GM08714 (cell line): ENCODE measurements around the gene ATF6.
"Not testable (repeated sequence)": the region's sequence is repeated elsewhere in the genome, so short reads cannot be mapped to it uniquely, and the experiment has no call there.

Experiments
- H3K4me3 ChIP-seq: fragments of 200-500 bp; sonication (Bioruptor generic); 2 replicates; pipeline ENCODE4 v1.5.1; 2014; ENCODE audit warnings: mild to moderate bottlenecking, low read length, inconsistent platforms
- ZNF274 ChIP-seq: IDR thresholded peaks from 2 replicates; pipeline ENCODE4 v1.6.1; 2012; ENCODE audit warnings: mild to moderate bottlenecking, low read depth, low read length

Gene ATF6

DNA sequence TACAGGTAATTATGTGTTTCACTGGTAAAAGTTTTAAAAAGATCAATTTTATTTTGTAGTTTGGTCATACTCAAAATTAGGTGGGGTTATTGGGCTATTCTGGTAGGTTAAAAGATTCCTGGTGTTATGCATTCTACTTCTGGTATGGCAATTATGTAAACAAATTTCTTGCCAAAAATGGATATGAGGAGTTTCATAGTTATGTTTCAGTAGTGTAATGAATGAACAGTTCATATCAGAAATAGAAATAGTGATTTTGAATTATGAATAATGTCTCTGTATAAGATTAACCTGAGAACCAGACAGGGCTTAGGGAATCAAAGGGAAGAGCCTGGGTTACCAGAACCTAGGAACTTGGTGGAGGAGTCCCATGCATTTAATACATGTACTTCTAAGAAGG, 15.9 kb downstream of the ATF6 start:
- peak overlapping the region; percentile 10; the same call in 1 of the 2 replicates for H3K4me3 ChIP-seq
- TF ChIP-seq ZNF274: no peak

DNA sequence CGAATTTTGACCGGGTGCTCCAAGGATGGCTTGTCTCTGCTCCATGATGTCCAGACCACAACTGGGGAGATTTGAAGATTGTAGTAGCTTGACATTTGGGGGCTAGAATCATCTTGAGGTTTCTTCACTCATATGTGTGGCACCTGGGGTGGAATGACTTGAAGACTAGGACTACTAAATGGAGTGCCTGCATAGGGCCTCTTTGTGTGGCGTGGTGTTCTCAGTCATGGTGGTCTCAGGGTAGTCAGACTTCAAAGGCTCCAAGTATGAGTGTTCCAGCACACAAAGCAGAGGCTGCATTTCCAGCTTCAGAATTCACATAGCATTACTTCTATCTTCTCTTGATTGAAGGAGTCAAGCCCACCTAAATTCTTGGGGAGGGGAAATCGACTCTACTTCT, 16.8 kb downstream of the ATF6 start:
- no peak overlapping the region for H3K4me3 ChIP-seq
- TF ChIP-seq ZNF274: no peak

- TF ChIP-seq ZNF274: no peak
These were observed 18.8 kb downstream of the ATF6 start for GRCh38 chr1:161784968-161785367.

GRCh38 chr1:161787355-161787754, 21.2 kb downstream of the ATF6 start:
- TF ChIP-seq ZNF274: no peak
- no peak overlapping the region for H3K4me3 ChIP-seq

More at GRCh38 chr1:161784968-161785367, 18.8 kb downstream of the ATF6 start:
- H3K4me3 ChIP-seq: no peak overlapping the region

DNA sequence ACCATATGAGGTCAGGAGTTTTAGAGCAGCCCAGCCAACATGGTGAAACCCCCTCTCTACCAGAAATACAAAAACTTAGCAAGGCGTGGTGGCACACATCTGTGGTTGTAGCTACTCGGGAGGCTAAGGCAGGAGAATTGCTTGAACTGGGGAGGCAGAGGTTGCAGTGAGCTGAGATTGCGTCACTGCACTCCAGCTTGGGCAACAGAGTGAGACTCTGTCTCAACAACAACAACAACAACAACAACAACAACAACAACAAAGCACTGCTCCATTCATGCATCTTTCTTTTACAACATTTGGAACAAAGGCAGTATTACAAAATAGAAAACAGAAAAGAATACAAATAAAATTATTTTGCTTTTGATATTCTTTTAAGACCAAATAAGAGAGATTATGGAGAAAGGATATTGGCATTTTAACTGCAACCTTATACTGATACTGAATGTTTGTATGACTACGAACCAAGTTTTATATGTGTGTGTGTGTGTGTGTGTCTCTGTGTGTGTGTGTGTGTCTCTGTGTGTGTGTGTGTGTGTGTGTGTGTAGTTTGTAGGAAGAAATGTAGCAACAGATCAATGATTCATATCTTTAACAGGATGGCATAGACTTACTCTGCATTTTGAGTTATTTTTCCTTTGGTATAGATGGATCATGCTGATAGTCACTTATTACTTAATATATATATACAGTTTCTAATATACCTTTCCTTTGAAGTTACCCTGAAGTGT, 24.6 kb downstream of the ATF6 start:
- TF ChIP-seq ZNF274: no peak

GRCh38 chr1:161791904-161792655, 26.0 kb downstream of the ATF6 start:
- H3K4me3 ChIP-seq: no peak overlapping the region
- no peak for TF ChIP-seq ZNF274

More for the DNA sequence above, 24.6 kb downstream of the ATF6 start:
- no peak overlapping the region for H3K4me3 ChIP-seq

GRCh38 chr1:161792740-161793139, 26.6 kb downstream of the ATF6 start:
- no peak overlapping the region for H3K4me3 ChIP-seq
- no peak for TF ChIP-seq ZNF274

GRCh38 chr1:161799792-161800191, 33.7 kb downstream of the ATF6 start:
- no peak for TF ChIP-seq ZNF274
- H3K4me3 ChIP-seq: no peak overlapping the region

- H3K4me3 ChIP-seq: no peak overlapping the region
- no peak for TF ChIP-seq ZNF274
These were observed 35.8 kb downstream of the ATF6 start for GRCh38 chr1:161801955-161802354.

DNA sequence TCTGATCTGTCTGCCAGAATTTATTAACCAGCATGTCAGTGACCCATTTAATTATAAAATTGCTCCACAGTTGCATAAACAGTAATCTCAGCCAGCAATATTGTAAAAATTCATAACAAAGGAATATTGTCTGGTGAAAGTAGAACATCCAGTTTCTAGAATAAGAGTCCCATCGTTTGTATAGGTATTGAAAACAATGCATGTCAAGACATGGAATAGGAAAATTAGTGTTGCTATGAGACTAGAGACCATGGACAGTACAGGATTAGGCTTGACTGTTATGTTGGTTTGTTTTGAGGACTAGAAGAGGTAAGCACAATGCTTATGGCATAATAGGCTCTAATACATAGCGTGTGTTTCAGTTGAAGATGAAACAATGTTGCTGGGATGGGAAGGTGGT, 37.1 kb downstream of the ATF6 start:
- no peak overlapping the region for H3K4me3 ChIP-seq
- TF ChIP-seq ZNF274: no peak

DNA sequence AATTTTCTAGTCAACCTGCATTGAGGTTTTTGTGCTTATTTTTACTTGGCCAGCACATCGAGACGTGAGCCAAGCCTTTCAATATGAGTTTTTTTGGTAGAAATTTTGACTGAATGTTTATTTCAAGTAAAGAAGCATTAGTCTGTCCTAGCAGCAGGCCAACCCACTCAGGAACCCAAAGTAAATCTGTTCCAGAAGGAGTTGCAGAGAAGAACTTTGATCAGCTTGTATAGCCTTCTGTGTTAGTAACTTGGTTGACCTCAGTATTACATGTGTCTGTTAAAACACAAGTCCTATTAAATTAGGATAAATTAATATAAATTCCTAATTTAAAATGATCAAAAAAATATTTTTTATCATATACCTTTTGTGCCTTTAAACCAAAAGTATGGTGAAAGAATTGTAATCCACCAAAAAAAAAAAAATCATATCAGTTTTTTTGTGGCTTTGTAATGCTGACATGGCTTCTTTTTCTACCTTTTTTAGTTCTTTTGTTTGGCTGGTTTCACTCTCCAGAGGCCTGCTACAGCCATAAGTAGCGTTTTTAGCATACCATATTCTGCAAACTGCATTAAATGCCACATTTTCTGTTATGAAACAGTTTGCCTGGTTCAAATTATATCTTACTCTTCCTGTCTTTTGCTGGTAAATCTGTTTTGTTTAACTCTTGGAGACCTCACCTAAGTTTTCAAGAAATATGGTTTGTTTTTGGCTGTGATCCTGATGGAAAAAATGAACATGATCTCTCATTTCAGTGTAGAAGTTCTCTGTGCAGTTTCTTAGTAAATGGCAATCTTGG, 39.5 kb downstream of the ATF6 start:
- TF ChIP-seq ZNF274: no peak

DNA sequence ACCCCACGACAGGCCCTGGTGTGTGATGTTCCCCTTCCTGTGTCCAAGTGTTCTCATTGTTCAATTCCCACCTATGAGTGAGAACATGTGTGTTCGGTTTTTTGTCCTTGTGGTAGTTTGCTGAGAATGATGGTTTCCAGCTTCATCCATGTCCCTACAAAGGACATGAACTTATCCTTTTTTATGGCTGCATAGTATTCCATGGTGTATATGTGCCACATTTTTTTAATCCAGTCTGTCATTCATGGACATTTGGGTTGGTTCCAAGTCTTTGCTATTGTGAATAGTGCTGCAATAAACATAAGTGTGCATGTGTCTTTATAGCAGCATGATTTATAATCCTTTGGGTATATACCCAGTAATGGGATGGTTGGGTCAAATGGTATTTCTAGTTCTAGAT, 43.1 kb downstream of the ATF6 start:
- not testable (repeated sequence) for H3K4me3 ChIP-seq

More for the DNA sequence above, 39.5 kb downstream of the ATF6 start:
- H3K4me3 ChIP-seq: no peak overlapping the region

DNA sequence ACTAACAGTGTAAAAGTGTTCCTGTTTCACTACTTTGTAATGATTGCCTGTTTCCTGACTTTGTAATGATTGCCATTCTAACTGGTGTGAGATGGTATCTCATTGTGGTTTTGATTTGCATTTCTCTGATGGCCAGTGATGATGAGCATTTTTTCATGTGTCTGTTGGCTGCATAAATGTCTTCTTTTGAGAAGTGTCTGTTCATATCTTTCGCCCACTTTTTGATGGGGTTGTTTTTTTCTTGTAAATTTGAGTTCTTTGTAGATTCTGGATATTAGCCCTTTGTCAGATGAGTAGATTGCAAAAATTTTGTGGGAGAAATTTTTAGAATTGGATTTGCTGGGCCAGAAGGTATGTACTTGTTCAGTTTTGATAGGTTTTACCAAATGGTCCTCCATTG, 43.5 kb downstream of the ATF6 start:
- H3K4me3 ChIP-seq: not testable (repeated sequence)

GRCh38 chr1:161810780-161811179, 44.7 kb downstream of the ATF6 start:
- no peak overlapping the region for H3K4me3 ChIP-seq
- no peak for TF ChIP-seq ZNF274

- TF ChIP-seq ZNF274: no peak
- no peak overlapping the region for H3K4me3 ChIP-seq
These were observed 50.1 kb downstream of the ATF6 start for GRCh38 chr1:161816201-161816600.
